Measurements from ENCODE around the gene ZBTB20. TPM values are rescaled to one million over a fixed set of nuclear protein-coding genes. Genes with fewer than 3 reads are reported as not detected.

Gene ZBTB20
- total RNA-seq, 1 donor from 2014 or later = 19.1 TPM

DNA sequence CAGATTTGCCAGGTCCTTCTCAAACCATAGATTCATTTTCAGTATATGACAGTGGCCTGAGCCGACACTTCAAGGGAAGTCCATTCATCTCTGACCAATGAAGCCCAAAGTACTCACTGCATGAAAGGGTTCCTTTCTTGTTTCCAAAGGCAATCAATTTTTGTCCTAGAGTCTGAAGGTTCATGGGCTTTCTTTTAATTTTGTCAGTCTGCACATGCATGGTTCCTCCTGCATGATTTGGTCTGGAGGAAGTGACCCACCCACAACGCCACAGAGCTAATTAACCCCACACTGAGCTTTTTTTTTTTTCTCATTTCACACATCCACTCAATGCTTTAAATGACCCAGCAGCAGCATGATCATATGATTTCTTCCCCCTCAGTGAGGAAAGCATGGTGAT, 636.9 kb downstream of the ZBTB20 start:
- TF ChIP-seq, protein P1, sequence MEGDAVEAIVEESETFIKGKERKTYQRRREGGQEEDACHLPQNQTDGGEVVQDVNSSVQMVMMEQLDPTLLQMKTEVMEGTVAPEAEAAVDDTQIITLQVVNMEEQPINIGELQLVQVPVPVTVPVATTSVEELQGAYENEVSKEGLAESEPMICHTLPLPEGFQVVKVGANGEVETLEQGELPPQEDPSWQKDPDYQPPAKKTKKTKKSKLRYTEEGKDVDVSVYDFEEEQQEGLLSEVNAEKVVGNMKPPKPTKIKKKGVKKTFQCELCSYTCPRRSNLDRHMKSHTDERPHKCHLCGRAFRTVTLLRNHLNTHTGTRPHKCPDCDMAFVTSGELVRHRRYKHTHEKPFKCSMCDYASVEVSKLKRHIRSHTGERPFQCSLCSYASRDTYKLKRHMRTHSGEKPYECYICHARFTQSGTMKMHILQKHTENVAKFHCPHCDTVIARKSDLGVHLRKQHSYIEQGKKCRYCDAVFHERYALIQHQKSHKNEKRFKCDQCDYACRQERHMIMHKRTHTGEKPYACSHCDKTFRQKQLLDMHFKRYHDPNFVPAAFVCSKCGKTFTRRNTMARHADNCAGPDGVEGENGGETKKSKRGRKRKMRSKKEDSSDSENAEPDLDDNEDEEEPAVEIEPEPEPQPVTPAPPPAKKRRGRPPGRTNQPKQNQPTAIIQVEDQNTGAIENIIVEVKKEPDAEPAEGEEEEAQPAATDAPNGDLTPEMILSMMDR (IDR thresholded peaks at IDR 0.05) = no peak
- Mint-ChIP-seq H3K27me3 (ENCODE audit: unreplicated experiment) (no peaks in the 10 kb centered on the region), H3K27ac (ENCODE audit: unreplicated experiment) (no peak overlapping the region), H3K36me3 (ENCODE audit: unreplicated experiment) (no peaks in the 10 kb centered on the region), H3K9me3 (ENCODE audit: unreplicated experiment) (no peaks in the 10 kb centered on the region), H3K4me1 (ENCODE audit: unreplicated experiment) (peaks cover 34% of the 10 kb centered on the region), H3K4me3 (ENCODE audit: unreplicated experiment) (no peak overlapping the region)
- no peak for DNase-seq (ENCODE audit: extremely low spot score, unreplicated experiment)

DNA sequence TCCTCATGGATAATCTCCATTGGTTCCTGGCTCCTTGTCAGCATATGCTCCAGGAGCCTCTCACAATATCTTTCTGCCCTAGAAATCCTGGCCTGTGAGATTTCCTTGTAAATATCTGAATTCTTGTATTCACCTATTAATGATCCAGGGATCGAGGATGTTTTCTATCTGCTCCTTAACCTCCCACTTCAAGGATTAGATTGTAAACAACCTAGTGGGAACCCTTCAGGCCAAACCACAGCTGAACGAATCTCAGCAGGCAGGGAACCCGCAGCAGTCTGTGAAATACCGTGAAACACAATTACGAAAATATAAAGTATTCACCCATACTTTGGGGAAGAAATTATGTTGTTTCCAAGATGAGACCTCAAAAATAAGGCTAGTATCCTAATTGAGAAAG, 637.3 kb downstream of the ZBTB20 start:
- H3K36me3 Mint-ChIP-seq (ENCODE audit: unreplicated experiment) = no peaks in the 10 kb centered on the region
- H3K27ac Mint-ChIP-seq (ENCODE audit: unreplicated experiment) = no peak overlapping the region
- DNase-seq (ENCODE audit: extremely low spot score, unreplicated experiment) = no peak
- TF ChIP-seq, protein P1 (IDR thresholded peaks at IDR 0.05) = no peak
- no peaks in the 10 kb centered on the region for H3K27me3 Mint-ChIP-seq (ENCODE audit: unreplicated experiment)
- H3K4me3 Mint-ChIP-seq (ENCODE audit: unreplicated experiment) = no peak overlapping the region
- peaks cover 36% of the 10 kb centered on the region for H3K4me1 Mint-ChIP-seq (ENCODE audit: unreplicated experiment)
- H3K9me3 Mint-ChIP-seq (ENCODE audit: unreplicated experiment) = no peaks in the 10 kb centered on the region

GRCh38 chr3:114508976-114509375, 638.1 kb downstream of the ZBTB20 start:
- no peak overlapping the region for H3K4me3 Mint-ChIP-seq (ENCODE audit: unreplicated experiment)
- no peak overlapping the region for H3K27ac Mint-ChIP-seq (ENCODE audit: unreplicated experiment)
- H3K36me3 Mint-ChIP-seq (ENCODE audit: unreplicated experiment) = no peaks in the 10 kb centered on the region
- H3K27me3 Mint-ChIP-seq (ENCODE audit: unreplicated experiment) = no peaks in the 10 kb centered on the region
- peaks cover 36% of the 10 kb centered on the region for H3K4me1 Mint-ChIP-seq (ENCODE audit: unreplicated experiment)
- TF ChIP-seq, protein P1 (IDR thresholded peaks at IDR 0.05) = no peak
- no peaks in the 10 kb centered on the region for H3K9me3 Mint-ChIP-seq (ENCODE audit: unreplicated experiment)
- no peak for DNase-seq (ENCODE audit: extremely low spot score, unreplicated experiment)

GRCh38 chr3:114508208-114508607, 638.9 kb downstream of the ZBTB20 start:
- H3K36me3 Mint-ChIP-seq (ENCODE audit: unreplicated experiment) = no peaks in the 10 kb centered on the region
- no peak overlapping the region for H3K4me3 Mint-ChIP-seq (ENCODE audit: unreplicated experiment)
- H3K27ac Mint-ChIP-seq (ENCODE audit: unreplicated experiment) = no peak overlapping the region
- no peaks in the 10 kb centered on the region for H3K27me3 Mint-ChIP-seq (ENCODE audit: unreplicated experiment)
- TF ChIP-seq, protein P1 (IDR thresholded peaks at IDR 0.05) = no peak
- H3K4me1 Mint-ChIP-seq (ENCODE audit: unreplicated experiment) = peaks cover 36% of the 10 kb centered on the region
- DNase-seq (ENCODE audit: extremely low spot score, unreplicated experiment) = no peak
- H3K9me3 Mint-ChIP-seq (ENCODE audit: unreplicated experiment) = no peaks in the 10 kb centered on the region

DNA sequence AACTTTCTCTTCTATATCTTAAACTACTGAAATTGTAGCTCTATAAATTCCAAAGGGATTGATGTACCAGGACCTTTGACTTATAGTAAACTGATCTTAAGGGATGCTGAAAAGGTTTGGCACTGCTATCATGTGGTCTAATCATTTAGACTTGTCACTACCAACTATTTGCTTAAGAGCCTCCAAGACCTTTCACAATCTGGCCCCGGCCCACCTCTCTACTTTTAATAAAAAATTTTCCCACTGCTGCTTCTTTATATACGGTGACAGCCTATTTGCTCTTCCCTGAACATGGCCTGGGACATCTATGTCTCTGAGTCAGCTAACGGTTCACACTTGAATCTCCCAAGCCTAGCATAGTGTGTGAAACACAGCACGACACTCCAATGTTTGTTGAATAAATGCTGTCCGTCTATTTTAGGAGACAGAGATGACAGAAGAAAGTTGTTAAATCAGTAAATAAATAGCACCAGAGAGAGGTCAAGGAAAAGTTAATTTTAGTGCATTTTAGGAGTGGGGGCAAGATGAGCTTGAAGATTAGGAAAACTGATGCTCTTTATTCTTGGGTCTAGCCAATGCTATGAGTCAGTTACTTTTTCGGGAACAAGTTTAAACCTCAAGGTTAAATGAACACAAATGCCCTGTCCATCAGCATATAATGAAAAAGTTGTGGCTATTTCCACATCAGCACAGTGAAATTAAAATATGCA, 640.3 kb downstream of the ZBTB20 start:
- Mint-ChIP-seq H3K4me3 (ENCODE audit: unreplicated experiment) (no peak overlapping the region), H3K9me3 (ENCODE audit: unreplicated experiment) (no peaks in the 10 kb centered on the region), H3K36me3 (ENCODE audit: unreplicated experiment) (no peaks in the 10 kb centered on the region), H3K27ac (ENCODE audit: unreplicated experiment) (peak overlapping the region; percentile 62), H3K27me3 (ENCODE audit: unreplicated experiment) (no peaks in the 10 kb centered on the region), H3K4me1 (ENCODE audit: unreplicated experiment) (peaks cover 36% of the 10 kb centered on the region)
- TF ChIP-seq, protein P1 (IDR thresholded peaks at IDR 0.05) = no peak
- DNase-seq (ENCODE audit: extremely low spot score, unreplicated experiment) = no peak
